Neural progenitor cell (in vitro differentiated cells): ENCODE results near the gene FGD3.

Experiments used
- EZH2 ChIP-seq: fragments of 200-600 bp; sonication (generic); IDR thresholded peaks from 2 replicates; pipeline ENCODE4 v1.6.1; 2017; ENCODE audit warnings: antibody characterized with exemption, mild to moderate bottlenecking, moderate library complexity
- TF ChIP-seq, protein P1 (sequence below): fragments of 200-600 bp; sonication (generic); IDR thresholded peaks from 2 replicates; pipeline ENCODE4 v1.5.1; 2017; ENCODE audit warnings: antibody characterized with exemption, mild to moderate bottlenecking

DNA sequence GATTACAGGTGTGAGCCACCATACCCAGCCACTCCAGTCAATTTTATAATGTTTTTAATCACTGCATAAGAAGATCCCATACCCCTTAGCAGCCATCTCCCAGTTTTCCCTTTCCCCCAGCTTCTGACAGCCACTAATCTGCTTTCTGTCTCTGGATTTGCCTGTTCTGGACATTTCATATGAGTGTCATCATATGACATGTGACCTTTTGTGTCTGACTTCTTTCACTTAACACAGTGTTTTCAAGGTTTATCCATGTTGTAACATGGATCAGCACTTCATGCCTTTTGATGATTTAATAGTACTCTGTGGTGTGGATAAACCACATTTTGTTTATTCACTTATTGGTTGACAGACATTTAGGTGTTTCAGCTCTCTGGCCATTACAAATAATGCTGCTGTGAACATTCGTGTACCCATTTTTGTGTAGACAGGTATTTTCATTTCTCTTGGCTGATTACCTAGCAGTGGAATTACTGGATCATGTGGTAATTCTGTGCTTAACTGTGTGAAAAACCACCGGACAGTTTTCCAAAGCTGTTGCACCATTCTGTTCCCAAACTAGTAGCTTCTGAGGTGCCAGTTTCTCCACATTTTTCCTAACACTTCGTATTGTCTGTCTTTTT is 119.8 kb downstream of the FGD3 start:
- TF ChIP-seq, protein P1, sequence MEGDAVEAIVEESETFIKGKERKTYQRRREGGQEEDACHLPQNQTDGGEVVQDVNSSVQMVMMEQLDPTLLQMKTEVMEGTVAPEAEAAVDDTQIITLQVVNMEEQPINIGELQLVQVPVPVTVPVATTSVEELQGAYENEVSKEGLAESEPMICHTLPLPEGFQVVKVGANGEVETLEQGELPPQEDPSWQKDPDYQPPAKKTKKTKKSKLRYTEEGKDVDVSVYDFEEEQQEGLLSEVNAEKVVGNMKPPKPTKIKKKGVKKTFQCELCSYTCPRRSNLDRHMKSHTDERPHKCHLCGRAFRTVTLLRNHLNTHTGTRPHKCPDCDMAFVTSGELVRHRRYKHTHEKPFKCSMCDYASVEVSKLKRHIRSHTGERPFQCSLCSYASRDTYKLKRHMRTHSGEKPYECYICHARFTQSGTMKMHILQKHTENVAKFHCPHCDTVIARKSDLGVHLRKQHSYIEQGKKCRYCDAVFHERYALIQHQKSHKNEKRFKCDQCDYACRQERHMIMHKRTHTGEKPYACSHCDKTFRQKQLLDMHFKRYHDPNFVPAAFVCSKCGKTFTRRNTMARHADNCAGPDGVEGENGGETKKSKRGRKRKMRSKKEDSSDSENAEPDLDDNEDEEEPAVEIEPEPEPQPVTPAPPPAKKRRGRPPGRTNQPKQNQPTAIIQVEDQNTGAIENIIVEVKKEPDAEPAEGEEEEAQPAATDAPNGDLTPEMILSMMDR = no peak
- no peak for TF ChIP-seq EZH2
